Measurements from ENCODE around the gene NFE2.
A peak's percentile ranks its signal among the peaks of the same experiment; 100 is the strongest.
"Not testable (repeated sequence)": the region's sequence is repeated elsewhere in the genome, so short reads cannot be mapped to it uniquely, and the experiment has no call there.

The NFE2 gene

GRCh38 chr12:54306925-54307741, 6.3 kb upstream of the NFE2 start:
- peak; percentile 16 for DNase-seq (ENCODE audit: low read depth)

GRCh38 chr12:54304187-54304810, 3.5 kb upstream of the NFE2 start:
- DNase-seq (ENCODE audit: low read depth): no peak

- no peak for DNase-seq (ENCODE audit: low read depth)
Measured at GRCh38 chr12:54303640-54304039, 2.8 kb upstream of the NFE2 start.

GRCh38 chr12:54301428-54302048, 723 bp upstream of the NFE2 start:
- DNase-seq (ENCODE audit: low read depth): no peak

GRCh38 chr12:54300225-54300731, 537 bp downstream of the NFE2 start:
- DNase-seq (ENCODE audit: low read depth): no peak

- DNase-seq (ENCODE audit: low read depth): no peak
Measured at GRCh38 chr12:54299515-54300224, 1.1 kb downstream of the NFE2 start.

GRCh38 chr12:54298904-54299303, 1.9 kb downstream of the NFE2 start:
- DNase-seq (ENCODE audit: low read depth): no peak

- no peak for DNase-seq (ENCODE audit: low read depth)
Measured at GRCh38 chr12:54296393-54297099, 4.3 kb downstream of the NFE2 start.

GRCh38 chr12:54294953-54295566, 5.8 kb downstream of the NFE2 start:
- no peak for DNase-seq (ENCODE audit: low read depth)

- peak; percentile 37 for DNase-seq (ENCODE audit: low read depth)
Measured at GRCh38 chr12:54294152-54294952, 6.5 kb downstream of the NFE2 start.

- no peak for DNase-seq (ENCODE audit: low read depth)
Measured at GRCh38 chr12:54292931-54293241, 7.9 kb downstream of the NFE2 start.

GRCh38 chr12:54292083-54292930, 8.5 kb downstream of the NFE2 start:
- DNase-seq (ENCODE audit: low read depth): no peak

GRCh38 chr12:54287261-54288157, 13.3 kb downstream of the NFE2 start:
- no peak for DNase-seq (ENCODE audit: low read depth)

GRCh38 chr12:54286042-54287030, 14.5 kb downstream of the NFE2 start:
- no peak for DNase-seq (ENCODE audit: low read depth)

GRCh38 chr12:54285150-54286041, 15.4 kb downstream of the NFE2 start:
- DNase-seq (ENCODE audit: low read depth): no peak

GRCh38 chr12:54284070-54284780, 16.6 kb downstream of the NFE2 start:
- DNase-seq (ENCODE audit: low read depth): not testable (repeated sequence)
